Activated naive CD4-positive, alpha-beta T cell treated with anti-CD3 and anti-CD28 coated beads, Interleukin-2, amount 50 U/mL, for 24 hours (primary cell): ENCODE measurements around the gene SSH2.

Experiments used
- H3K27ac Mint-ChIP-seq: one replicate; pipeline ENCODE4 v1.8.0; 2021; ENCODE audit warnings: mild to moderate bottlenecking, mixed read lengths
- H3K27me3 Mint-ChIP-seq: one replicate; pipeline ENCODE4 v1.8.0; 2021; ENCODE audit warnings: mixed read lengths
- H3K36me3 Mint-ChIP-seq: one replicate; pipeline ENCODE4 v1.8.0; 2021; ENCODE audit warnings: mixed read lengths
- H3K4me1 Mint-ChIP-seq: one replicate; pipeline ENCODE4 v1.8.0; 2021; ENCODE audit warnings: mixed read lengths
- H3K4me3 Mint-ChIP-seq: one replicate; pipeline ENCODE4 v1.8.0; 2021; ENCODE audit warnings: mild to moderate bottlenecking, mixed read lengths
- H3K9me3 Mint-ChIP-seq: one replicate; pipeline ENCODE4 v1.8.0; 2021; ENCODE audit warnings: mixed read lengths

SSH2 gene

GRCh38 chr17:29577385-29578211 lies 352.4 kb downstream of the SSH2 start:
- Mint-ChIP-seq H3K9me3 (no peaks in the 10 kb centered on the region), H3K4me1 (peaks cover 8% of the 10 kb centered on the region), H3K27me3 (no peaks in the 10 kb centered on the region), H3K36me3 (peaks cover 12% of the 10 kb centered on the region), H3K27ac (no peak overlapping the region), H3K4me3 (no peak overlapping the region)

GRCh38 chr17:29577001-29577370 lies 353.0 kb downstream of the SSH2 start:
- H3K36me3 Mint-ChIP-seq: peaks cover 10% of the 10 kb centered on the region
- H3K4me1 Mint-ChIP-seq: peaks cover 8% of the 10 kb centered on the region
- no peak overlapping the region for H3K4me3 Mint-ChIP-seq
- H3K9me3 Mint-ChIP-seq: no peaks in the 10 kb centered on the region
- H3K27ac Mint-ChIP-seq: no peak overlapping the region
- H3K27me3 Mint-ChIP-seq: no peaks in the 10 kb centered on the region

- Mint-ChIP-seq H3K4me1 (peaks cover 8% of the 10 kb centered on the region), H3K27ac (no peak overlapping the region), H3K27me3 (no peaks in the 10 kb centered on the region), H3K4me3 (no peak overlapping the region), H3K36me3 (peaks cover 10% of the 10 kb centered on the region), H3K9me3 (no peaks in the 10 kb centered on the region)
Observed at GRCh38 chr17:29576214-29577000, 353.6 kb downstream of the SSH2 start.
